ENCODE measurements around the gene BCKDHA.
"Not testable (repeated sequence)": the region's sequence is repeated elsewhere in the genome, so short reads cannot be mapped to it uniquely, and the experiment has no call there.

Gene BCKDHA

DNA sequence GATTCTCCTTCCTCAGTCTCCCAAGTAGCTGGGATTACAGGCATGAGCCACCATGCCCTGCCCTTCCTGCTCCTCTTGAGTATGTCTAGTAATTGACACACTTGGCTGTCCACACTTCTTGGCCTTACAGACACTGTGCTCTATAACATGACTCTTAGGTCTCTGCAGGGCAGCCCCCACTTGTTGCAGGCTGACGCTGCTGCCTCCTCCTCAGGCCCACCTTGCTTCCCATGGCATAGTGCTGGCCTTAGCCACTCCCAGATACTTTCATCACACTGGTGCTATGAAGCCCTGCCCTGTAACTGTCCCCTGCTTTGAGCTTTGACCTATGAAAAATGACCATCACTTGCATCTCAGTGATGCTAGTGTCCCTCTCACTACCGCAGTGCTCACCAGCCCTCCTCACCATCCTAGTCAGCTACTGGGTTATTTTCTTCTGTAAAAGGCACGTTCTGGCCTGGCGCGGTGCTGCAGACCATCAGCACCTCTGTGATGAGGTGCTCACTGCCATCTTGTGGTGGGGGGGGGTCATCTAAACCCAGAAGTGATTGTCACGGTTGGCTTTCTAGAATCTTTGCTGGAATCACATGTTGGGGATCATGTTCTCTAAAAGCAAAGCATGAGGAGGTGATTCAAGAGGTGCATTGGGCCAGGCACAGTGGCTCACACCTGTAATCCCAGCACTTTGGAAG, 55.1 kb downstream of the BCKDHA start:
- no peak for DNase-seq

GRCh38 chr19:41455936-41456335, 58.3 kb downstream of the BCKDHA start:
- no peak for DNase-seq

GRCh38 chr19:41456342-41456918, 58.8 kb downstream of the BCKDHA start:
- DNase-seq = no peak

- no peak for DNase-seq
Measured at GRCh38 chr19:41457241-41457640, 59.6 kb downstream of the BCKDHA start.

GRCh38 chr19:41462497-41462896, 64.9 kb downstream of the BCKDHA start:
- no peak for DNase-seq

DNA sequence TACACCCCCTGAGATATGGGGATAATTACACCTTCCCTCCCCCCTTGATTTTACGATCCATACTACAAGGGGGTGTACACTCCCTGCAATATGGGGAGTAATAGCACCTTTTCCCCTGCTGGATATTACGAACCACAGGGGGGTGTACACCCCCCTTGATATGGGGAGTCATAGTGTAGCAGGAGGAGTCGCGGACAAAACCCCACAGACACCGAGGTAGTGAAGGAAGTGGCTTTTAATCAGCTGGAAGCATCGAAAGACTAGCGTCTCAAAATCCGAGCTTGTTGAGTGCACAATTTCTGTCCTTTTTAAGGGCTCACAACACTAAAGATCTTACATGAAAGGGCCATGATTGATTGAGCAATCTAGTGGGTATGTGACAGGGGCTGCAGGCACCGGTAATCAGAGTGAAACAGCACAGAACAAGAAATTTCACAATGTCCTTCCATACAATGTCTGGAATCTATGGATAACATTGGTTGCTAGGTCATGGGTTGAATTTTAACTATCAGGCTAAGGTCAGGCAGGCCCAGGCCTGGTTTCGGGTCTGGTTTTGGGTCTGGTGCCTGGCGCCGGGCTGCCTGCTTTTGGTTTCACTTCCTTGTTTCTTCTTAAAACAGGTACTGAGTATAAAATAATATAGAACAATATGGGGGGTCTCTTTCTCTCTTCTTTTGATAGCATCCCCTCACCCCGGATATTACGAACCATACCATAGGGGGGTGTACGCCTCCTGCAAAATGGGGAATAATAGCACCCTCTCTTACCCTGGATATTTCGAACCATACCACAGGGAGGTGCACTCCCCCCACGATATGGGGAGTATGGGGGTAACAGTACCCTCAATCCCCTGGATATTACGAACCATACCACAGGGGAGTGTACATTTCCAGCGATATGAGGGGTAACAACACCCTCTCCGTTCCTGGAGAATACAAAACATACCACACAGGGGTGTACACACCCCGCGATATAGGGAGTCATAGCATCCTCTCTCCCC, 65.9 kb downstream of the BCKDHA start:
- DNase-seq = not testable (repeated sequence)

Measured in NCI-H1436 (cell line).